Measurements from ENCODE around the gene CDC27.
"Not testable (repeated sequence)": the region's sequence is repeated elsewhere in the genome, so short reads cannot be mapped to it uniquely, and the experiment has no call there.

Gene CDC27

GRCh38 chr17:47072886-47073285, 116.2 kb downstream of the CDC27 start:
- no CpG with 5 or more reads among the region's 5 CpGs for WGBS, 2 experiments (ENCODE audit: insufficient coverage in 2 of 2)
- no peaks in the 10 kb centered on the region for H3K36me3 ChIP-seq (ENCODE audit: control insufficient read depth, insufficient read depth, low read length)
- H3K4me1 ChIP-seq (ENCODE audit: control insufficient read depth, insufficient read depth, low read length, poor library complexity, severe bottlenecking), result no peaks in the 10 kb centered on the region
- no peak overlapping the region for H3K27ac ChIP-seq (ENCODE audit: low read depth, low read length, severe bottlenecking)
- H3K4me3 ChIP-seq (ENCODE audit: extremely low read depth, insufficient read depth, low read length, poor library complexity, severe bottlenecking), result no peak overlapping the region
- no peaks in the 10 kb centered on the region for H3K9me3 ChIP-seq (ENCODE audit: control insufficient read depth, low read length)

GRCh38 chr17:47071171-47071570, 117.9 kb downstream of the CDC27 start:
- 94 to 100% methylated on average over 2 of the region's 2 CpGs for WGBS, 2 experiments (ENCODE audit: insufficient coverage in 2 of 2)
- not testable (repeated sequence) for H3K4me1 ChIP-seq (ENCODE audit: control insufficient read depth, insufficient read depth, low read length, poor library complexity, severe bottlenecking); H3K36me3 ChIP-seq (ENCODE audit: control insufficient read depth, insufficient read depth, low read length); H3K9me3 ChIP-seq (ENCODE audit: control insufficient read depth, low read length); H3K4me3 ChIP-seq (ENCODE audit: extremely low read depth, insufficient read depth, low read length, poor library complexity, severe bottlenecking); H3K27ac ChIP-seq (ENCODE audit: low read depth, low read length, severe bottlenecking)

GRCh38 chr17:47070266-47070665, 118.8 kb downstream of the CDC27 start:
- H3K9me3 ChIP-seq (ENCODE audit: control insufficient read depth, low read length); H3K36me3 ChIP-seq (ENCODE audit: control insufficient read depth, insufficient read depth, low read length); H3K4me3 ChIP-seq (ENCODE audit: extremely low read depth, insufficient read depth, low read length, poor library complexity, severe bottlenecking); H3K27ac ChIP-seq (ENCODE audit: low read depth, low read length, severe bottlenecking); H3K4me1 ChIP-seq (ENCODE audit: control insufficient read depth, insufficient read depth, low read length, poor library complexity, severe bottlenecking): not testable (repeated sequence)
- 88 to 91% methylated on average over 1 to 2 of the region's 4 CpGs for WGBS, 2 experiments (ENCODE audit: insufficient coverage in 2 of 2)
